IPS-20b (cell line): Measurements from ENCODE around the gene ETNK2.
"Not testable (repeated sequence)": the region's sequence is repeated elsewhere in the genome, so short reads cannot be mapped to it uniquely, and the experiment has no call there.

Experiments
- H3K27ac ChIP-seq: one replicate; pipeline ENCODE4 v1.5.1; 2013; ENCODE audit warnings: low read length
- H3K27me3 ChIP-seq: 2 replicates; pipeline ENCODE4 v1.6.1; 2013; ENCODE audit warnings: mild to moderate bottlenecking, low read length, inconsistent platforms; ENCODE audit not compliant: insufficient read depth
- H3K36me3 ChIP-seq: 2 replicates; pipeline ENCODE4 v1.6.1; 2013; ENCODE audit warnings: low read depth, mild to moderate bottlenecking, inconsistent platforms, low read length, moderate library complexity; ENCODE audit not compliant: insufficient read depth
- H3K4me1 ChIP-seq: 2 replicates; pipeline ENCODE4 v1.6.1; 2013; ENCODE audit warnings: mild to moderate bottlenecking, control low read depth, inconsistent platforms, low read length, moderate library complexity; ENCODE audit not compliant: insufficient read depth
- H3K4me3 ChIP-seq: 2 replicates; pipeline ENCODE4 v1.5.1; 2013; ENCODE audit warnings: mild to moderate bottlenecking, low read length, inconsistent platforms
- H3K9ac ChIP-seq: 2 replicates; pipeline ENCODE4 v1.6.1; 2013; ENCODE audit warnings: low read depth, mild to moderate bottlenecking, inconsistent platforms, low read length, moderate library complexity
- H3K9me3 ChIP-seq: 2 replicates; pipeline ENCODE4 v1.6.1; 2013; ENCODE audit warnings: mild to moderate bottlenecking, low read depth, low read length, inconsistent platforms; ENCODE audit not compliant: insufficient read depth

ETNK2 gene

DNA sequence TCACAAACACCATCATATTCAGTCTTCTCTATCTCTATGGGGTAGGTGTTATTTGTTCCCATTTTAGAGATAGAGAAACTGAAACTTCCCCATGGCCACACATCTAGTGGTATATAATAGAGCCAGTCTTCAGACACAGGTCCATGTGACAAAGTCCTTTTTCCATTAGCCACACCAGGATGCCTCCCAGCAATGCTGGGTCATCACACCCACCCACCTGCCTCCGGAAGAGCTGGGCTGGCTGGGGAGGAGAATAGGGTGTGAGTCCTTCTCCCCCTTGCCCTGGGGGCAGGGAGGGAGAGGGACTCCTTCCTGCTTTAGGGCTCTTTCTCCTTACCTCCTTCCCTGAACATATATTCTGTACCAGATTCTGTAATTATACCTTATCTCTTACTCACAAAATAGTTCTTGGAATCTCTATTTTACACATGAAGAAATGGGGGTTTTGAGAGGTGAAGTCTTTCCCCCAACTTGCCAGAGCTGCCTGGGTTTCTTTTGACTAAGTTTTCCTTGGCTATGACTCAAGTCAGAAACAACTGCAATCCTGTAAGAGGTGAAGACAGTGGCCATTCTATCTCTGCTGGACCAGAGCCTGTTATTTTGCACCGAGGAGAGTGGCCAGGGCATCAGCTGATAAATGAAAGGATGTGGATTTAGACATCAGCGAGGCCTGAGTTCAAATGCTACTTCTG lies 49.0 kb downstream of the ETNK2 start:
- Histone ChIP-seq H3K36me3 (no peaks in the 10 kb centered on the region), H3K27me3 (no peaks in the 10 kb centered on the region), H3K9ac (peak overlapping the region; percentile 21; the same call in 1 of the 2 replicates), H3K4me3 (no peak overlapping the region), H3K9me3 (no peaks in the 10 kb centered on the region), H3K27ac (no peak overlapping the region), H3K4me1 (peaks cover 57% of the 10 kb centered on the region)

DNA sequence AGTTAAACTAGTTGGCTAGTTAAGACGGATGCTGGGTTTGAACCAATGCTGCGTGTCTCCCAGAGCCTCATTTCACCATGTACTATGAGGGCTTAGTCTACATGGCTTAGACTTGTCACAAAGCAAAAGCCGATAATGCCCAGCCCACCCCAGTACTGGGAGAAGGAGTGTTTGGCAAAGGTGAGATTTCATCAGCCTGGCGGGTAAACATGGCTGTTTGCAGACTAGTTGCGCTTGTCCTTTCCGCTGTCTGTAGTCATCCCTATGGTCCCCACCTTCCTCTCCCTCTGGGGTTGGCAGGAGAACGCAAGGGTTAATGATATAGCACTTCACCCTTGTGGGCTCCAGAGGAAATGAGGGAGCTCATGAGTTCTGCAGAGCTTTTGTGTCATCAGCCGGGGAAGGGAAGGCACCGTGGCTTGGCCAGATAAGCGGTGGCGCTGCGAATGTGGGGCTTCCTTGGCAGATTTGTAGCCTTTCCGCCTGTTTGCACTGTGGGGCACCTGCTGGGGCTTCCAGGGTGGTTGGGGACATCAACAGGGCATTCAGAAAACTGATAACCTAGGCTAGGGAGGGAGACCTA lies 49.7 kb downstream of the ETNK2 start:
- no peaks in the 10 kb centered on the region for H3K27me3 ChIP-seq
- no peaks in the 10 kb centered on the region for H3K9me3 ChIP-seq
- H3K4me1 ChIP-seq, result peaks cover 50% of the 10 kb centered on the region
- H3K36me3 ChIP-seq, result no peaks in the 10 kb centered on the region
- H3K9ac ChIP-seq, result no peak overlapping the region; the same call in 1 of the 2 replicates
- H3K27ac ChIP-seq, result no peak overlapping the region
- H3K4me3 ChIP-seq, result no peak overlapping the region

DNA sequence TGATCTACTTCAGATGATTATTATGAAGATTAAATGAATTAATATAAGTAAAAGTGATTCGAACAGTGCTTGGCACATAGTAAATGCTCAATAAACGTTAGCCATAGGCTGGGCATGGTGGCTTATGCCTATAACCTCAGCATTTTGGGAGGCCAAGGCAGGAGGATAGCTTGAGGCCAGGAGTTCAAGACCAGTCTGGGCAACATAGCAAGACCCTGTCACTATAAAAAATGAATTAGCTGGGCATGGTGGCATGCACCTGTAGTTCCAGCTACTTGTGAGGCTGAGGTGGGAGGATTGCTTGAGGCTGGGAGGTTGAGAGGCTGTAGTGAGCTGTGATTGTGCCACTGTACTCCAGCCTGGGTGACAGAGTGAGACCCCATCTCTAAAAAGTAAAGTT lies 52.1 kb downstream of the ETNK2 start:
- H3K27me3 ChIP-seq, H3K36me3 ChIP-seq, H3K27ac ChIP-seq, H3K9ac ChIP-seq, H3K9me3 ChIP-seq, H3K4me3 ChIP-seq: not testable (repeated sequence)
- peaks cover 52% of the 10 kb centered on the region for H3K4me1 ChIP-seq

DNA sequence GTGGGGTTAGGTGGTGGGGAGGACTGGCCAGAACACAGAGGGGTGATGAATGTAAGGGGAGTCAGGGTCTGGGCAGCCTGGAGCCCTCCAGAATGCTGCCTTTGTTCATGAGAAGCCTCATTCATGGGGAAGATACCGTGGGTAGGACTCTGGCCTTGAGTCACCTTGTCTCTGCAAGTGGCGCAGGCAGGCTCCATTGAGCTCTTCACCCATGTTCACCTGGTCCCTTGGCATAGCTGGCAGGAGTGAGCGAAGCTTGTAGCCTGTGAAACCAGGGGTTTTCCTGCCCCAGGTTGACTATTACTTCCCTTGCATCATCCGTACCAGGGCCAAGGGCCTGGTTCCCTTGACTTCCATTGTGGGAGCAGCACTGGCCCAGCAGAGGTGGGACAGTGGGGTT lies 53.2 kb downstream of the ETNK2 start:
- Histone ChIP-seq H3K4me1 (peaks cover 58% of the 10 kb centered on the region), H3K27ac (no peak overlapping the region), H3K9me3 (no peaks in the 10 kb centered on the region), H3K9ac (no peak overlapping the region), H3K27me3 (no peaks in the 10 kb centered on the region), H3K36me3 (no peaks in the 10 kb centered on the region), H3K4me3 (no peak overlapping the region)

DNA sequence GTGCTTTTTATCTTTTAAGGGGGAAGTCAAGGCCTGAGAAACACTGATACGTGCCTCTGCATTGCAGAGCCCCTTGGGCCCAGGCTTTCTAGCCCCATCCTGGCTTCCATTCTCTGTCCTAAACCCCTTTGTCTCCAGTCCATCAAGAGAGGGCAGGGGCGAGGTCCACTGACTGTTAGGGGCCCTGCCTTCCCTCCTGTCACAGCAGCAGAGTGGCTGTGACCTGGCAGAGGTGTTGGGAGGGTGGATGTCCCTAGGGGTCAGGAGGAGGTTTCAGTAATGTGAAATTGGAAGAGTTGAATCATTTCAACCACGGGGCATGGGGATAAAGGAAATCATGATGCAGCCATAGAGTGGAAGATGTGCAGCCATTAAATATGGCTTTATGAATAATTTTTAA lies 54.9 kb downstream of the ETNK2 start:
- H3K4me3 ChIP-seq, result no peak overlapping the region
- H3K27me3 ChIP-seq, result no peaks in the 10 kb centered on the region
- peaks cover 54% of the 10 kb centered on the region for H3K4me1 ChIP-seq

DNA sequence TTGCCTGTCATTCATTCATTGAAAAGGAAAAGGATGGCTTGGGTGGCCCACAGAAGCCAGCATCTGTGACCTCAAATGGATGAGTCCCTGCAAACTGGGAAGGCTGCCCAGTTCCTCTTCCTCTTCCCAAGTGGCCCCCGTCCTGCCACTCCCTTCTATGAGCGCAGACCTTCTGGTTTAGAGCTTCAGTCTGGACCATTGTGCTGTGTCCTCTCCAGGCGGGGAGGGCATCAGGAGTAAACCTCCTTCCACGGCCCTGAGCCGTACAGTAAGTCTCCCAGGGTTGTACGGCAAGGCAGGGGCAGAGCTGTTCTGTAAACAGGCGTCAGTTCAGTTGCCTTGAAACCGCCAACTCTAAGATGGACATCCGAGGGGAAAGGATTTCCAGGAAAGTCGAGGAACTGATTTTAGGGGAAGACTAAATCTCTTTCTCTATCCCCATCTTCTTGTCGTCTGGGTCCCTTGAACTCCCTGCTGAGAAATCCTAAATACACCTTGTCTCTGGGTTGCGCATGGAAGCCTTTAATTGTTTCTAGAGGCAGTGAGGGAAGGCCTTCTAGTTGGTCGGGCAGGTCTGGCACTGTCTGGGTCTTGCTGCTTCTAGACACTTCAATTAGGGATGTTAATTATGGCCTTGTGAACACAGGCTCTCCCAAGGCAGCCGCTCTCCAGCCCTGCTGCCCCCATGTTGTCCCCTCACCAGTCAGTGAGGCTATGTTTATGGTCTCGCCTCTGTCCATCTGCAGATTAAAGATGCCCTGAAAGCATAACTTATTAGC lies 56.8 kb downstream of the ETNK2 start:
- H3K9me3 ChIP-seq, result no peaks in the 10 kb centered on the region
- H3K9ac ChIP-seq, result peak overlapping the region; percentile 33; the same call in 1 of the 2 replicates
- no peaks in the 10 kb centered on the region for H3K36me3 ChIP-seq
- peak overlapping the region; percentile 25 for H3K27ac ChIP-seq
- peak overlapping the region; percentile 34; the same call in 1 of the 2 replicates for H3K4me3 ChIP-seq
- peaks cover 52% of the 10 kb centered on the region for H3K4me1 ChIP-seq
- H3K27me3 ChIP-seq, result no peaks in the 10 kb centered on the region

More for the DNA sequence above, 54.9 kb downstream of the ETNK2 start:
- Histone ChIP-seq H3K9me3 (no peaks in the 10 kb centered on the region), H3K36me3 (no peaks in the 10 kb centered on the region), H3K27ac (peak overlapping the region; percentile 22), H3K9ac (no peak overlapping the region)

DNA sequence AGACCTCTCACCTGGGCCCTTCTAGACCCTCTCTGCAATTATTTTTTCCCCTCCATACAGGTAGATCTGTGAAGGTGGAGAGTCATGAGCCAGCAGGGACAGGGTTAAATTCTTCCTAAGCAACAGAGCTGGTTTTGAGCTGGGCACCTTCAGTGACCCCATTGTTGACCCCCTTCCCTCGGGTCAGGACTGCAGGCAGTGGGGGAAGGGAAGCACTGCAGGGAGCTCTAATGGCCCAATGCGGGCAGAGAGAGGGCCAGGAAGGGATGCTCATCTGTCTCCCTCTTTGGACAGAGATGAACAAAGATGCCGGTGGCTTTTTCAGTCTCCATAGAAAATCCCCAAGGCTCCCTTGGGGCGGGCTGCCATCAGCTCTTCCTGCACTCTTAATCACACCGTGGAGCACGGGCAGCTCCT lies 57.5 kb downstream of the ETNK2 start:
- H3K4me1 ChIP-seq, result peaks cover 59% of the 10 kb centered on the region

DNA sequence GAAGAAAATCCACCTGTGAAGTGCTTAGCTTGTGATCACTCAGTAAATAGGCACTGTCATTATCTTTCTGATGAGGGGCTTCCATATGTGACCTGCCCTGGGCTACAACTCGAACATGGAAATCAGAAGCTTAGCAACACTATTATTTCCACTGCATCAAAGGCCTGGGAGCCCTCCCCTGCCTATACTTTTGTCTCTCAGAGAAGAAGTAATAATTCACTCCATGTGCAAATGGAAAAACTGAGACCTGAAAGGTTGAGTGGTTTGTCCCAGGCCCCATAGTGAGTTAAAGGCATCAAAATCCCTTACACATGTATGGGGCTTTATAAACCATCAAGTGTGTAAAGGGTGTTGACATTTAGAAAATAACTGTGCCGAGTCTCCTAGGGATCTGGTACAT lies 58.1 kb downstream of the ETNK2 start:
- no peaks in the 10 kb centered on the region for H3K27me3 ChIP-seq
- H3K36me3 ChIP-seq, result no peaks in the 10 kb centered on the region
- H3K4me1 ChIP-seq, result peaks cover 63% of the 10 kb centered on the region
- H3K27ac ChIP-seq, result no peak overlapping the region
- H3K4me3 ChIP-seq, result peak overlapping the region; percentile 34
- H3K9ac ChIP-seq, result no peak overlapping the region
- H3K9me3 ChIP-seq, result no peaks in the 10 kb centered on the region

More for the DNA sequence above, 57.5 kb downstream of the ETNK2 start:
- Histone ChIP-seq H3K27me3 (no peaks in the 10 kb centered on the region), H3K36me3 (no peaks in the 10 kb centered on the region), H3K4me3 (peak overlapping the region; percentile 34), H3K9me3 (no peaks in the 10 kb centered on the region), H3K9ac (no peak overlapping the region), H3K27ac (peak overlapping the region; percentile 25)

DNA sequence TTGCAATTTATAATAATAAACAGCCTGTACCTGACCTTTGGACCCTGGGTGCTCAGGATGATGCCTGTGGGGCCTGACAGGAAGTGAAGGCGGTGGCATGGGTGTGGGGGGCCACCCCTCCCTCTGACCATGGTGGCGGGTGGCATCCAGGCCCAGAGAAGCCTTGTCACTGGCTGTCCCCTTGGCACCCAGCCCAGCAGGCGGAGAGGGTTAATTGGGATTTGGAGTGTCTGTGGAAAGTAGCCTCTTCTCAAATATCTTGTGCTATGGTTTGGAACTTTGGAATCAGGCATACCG lies 58.5 kb downstream of the ETNK2 start:
- H3K4me3 ChIP-seq, result no peak overlapping the region
- H3K27ac ChIP-seq, result no peak overlapping the region
- H3K4me1 ChIP-seq, result peaks cover 63% of the 10 kb centered on the region
- no peak overlapping the region for H3K9ac ChIP-seq
- no peaks in the 10 kb centered on the region for H3K27me3 ChIP-seq
- no peaks in the 10 kb centered on the region for H3K36me3 ChIP-seq
- no peaks in the 10 kb centered on the region for H3K9me3 ChIP-seq

DNA sequence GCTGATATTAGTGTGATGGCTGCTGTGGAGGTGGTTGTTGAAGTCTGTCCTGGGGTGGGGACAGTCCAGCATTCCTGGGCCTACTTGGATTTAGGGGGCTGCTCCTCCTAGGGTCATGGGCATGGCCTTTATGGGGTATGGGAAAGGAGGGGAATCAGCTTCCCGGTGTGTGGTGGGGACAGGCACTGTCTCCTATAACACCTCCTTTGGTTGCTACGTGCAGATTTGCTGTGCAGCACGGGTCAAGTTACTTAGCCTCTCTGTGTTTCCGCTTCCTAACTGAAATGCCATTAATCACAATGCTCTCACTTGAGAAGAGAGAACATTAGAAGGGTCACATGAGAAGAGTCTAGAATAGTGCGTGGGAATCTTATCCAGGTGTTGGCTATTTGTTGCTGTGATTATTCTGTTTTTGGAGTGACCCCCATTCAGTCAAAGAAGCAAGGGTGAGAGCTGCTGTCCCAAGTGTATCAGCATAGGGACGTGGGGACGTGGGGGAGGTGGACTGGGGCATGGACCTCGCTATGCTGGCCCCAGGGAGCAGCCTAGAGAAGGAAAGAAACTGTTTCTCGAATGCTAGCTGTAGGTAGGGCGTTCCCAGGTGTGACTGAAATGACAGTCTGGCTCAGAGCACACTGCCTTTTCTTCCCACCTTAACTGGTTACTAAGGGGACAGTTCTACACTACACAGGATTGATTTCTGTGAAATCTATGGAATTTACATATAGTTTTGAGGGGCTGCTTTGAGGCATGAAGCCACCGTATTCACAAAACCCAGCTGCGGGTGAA lies 59.0 kb downstream of the ETNK2 start:
- H3K9me3 ChIP-seq, result no peaks in the 10 kb centered on the region
- no peaks in the 10 kb centered on the region for H3K36me3 ChIP-seq
- H3K27ac ChIP-seq, result no peak overlapping the region
- peaks cover 68% of the 10 kb centered on the region for H3K4me1 ChIP-seq
- no peak overlapping the region for H3K4me3 ChIP-seq
- H3K27me3 ChIP-seq, result no peaks in the 10 kb centered on the region
- H3K9ac ChIP-seq, result no peak overlapping the region

DNA sequence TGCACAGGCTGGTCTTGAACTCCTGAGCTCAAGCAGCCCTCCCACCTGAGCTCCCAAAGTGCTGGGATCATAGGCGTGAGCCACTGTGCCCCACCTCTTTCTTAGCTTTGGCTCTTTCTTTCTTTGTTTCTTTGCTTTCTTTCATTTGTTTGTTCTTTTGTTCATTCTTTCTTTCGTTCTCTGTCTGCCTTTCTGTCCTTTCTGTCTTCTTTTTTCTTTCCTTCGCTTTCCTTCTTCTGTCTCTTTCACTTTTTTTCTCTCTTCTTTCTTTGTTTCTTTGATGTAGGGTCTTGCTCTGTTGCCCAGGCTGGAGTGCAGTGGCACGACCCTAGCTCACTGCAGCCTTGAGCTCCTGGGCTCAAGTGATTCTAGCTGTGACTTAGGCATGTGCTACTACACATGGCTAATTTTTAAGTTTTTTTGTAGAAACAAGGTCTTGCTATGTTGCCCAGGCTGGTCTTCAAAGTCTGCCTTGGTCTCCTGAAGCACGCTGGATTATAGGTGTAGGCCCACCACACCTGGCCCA lies 60.0 kb downstream of the ETNK2 start:
- no peaks in the 10 kb centered on the region for H3K27me3 ChIP-seq
- H3K4me3 ChIP-seq, result no peak overlapping the region
- H3K27ac ChIP-seq, result no peak overlapping the region
- peaks cover 74% of the 10 kb centered on the region for H3K4me1 ChIP-seq
- no peak overlapping the region for H3K9ac ChIP-seq
- H3K9me3 ChIP-seq, result no peaks in the 10 kb centered on the region
- no peaks in the 10 kb centered on the region for H3K36me3 ChIP-seq
